ENCODE results near the gene GNG7.
A peak's percentile ranks its signal among the peaks of the same experiment; 100 is the strongest.

The GNG7 gene

DNA sequence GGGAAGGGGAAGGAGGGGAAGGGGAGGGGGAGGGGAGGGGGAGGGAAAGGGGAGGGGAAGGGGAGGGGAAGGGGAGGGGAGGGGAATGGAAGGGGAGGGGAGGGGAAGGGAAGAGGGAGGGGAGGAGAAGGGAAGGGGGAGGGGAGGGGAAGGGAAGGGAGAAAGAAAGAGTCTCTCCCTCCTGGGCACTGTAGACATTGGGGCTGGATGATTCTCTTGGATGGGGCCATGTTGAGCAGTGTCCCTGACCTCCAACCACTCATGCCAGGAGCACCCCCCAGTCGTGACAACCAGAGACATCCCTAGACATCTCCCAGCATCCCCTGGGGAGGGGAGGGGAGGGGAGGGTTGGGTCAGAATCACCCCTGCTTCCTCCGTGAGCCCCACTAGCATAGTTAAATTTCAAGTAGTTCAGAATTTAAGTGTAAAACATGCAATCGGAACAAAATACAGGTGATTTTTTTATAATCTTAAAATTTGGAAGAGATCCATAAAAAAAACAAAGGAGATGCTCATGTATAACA, 64.0 kb downstream of the GNG7 start:
- Histone ChIP-seq H3K36me3 (replicated peaks; ENCODE audit: insufficient read depth, low read length) (no peaks in the 10 kb centered on the region), H3K9me3 (replicated peaks; ENCODE audit: insufficient read depth, low read length) (no peaks in the 10 kb centered on the region), H3K27ac (ENCODE audit: low read length) (no peak overlapping the region), H3K4me2 (ENCODE audit: low read depth, low read length) (no peak overlapping the region), H4K20me1 (ENCODE audit: insufficient read depth, low read length) (no peaks in the 10 kb centered on the region), H2AFZ (ENCODE audit: low read length) (no peak overlapping the region), H3K9me2 (replicated peaks; ENCODE audit: insufficient read depth, low read length) (no peaks in the 10 kb centered on the region), H3K27me3 (replicated peaks; ENCODE audit: insufficient read depth, low read length) (no peaks in the 10 kb centered on the region), H3F3A (ENCODE audit: insufficient read depth, low read length) (0 out of 2 replicates have a peak, but pooled peaks cover 2% of the 10 kb centered on the region), H3K79me2 (ENCODE audit: low read length) (peaks cover 37% of the 10 kb centered on the region), H3K4me1 (ENCODE audit: low read length) (peaks cover 9% of the 10 kb centered on the region), H3K9ac (ENCODE audit: low read length) (no peak overlapping the region), H3K4me3 (ENCODE audit: low read length) (no peak overlapping the region)
- no peak for DNase-seq
- TF ChIP-seq, protein P1, sequence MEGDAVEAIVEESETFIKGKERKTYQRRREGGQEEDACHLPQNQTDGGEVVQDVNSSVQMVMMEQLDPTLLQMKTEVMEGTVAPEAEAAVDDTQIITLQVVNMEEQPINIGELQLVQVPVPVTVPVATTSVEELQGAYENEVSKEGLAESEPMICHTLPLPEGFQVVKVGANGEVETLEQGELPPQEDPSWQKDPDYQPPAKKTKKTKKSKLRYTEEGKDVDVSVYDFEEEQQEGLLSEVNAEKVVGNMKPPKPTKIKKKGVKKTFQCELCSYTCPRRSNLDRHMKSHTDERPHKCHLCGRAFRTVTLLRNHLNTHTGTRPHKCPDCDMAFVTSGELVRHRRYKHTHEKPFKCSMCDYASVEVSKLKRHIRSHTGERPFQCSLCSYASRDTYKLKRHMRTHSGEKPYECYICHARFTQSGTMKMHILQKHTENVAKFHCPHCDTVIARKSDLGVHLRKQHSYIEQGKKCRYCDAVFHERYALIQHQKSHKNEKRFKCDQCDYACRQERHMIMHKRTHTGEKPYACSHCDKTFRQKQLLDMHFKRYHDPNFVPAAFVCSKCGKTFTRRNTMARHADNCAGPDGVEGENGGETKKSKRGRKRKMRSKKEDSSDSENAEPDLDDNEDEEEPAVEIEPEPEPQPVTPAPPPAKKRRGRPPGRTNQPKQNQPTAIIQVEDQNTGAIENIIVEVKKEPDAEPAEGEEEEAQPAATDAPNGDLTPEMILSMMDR (IDR thresholded peaks at IDR 0.05; ENCODE audit: low read length), result no peak
- TF ChIP-seq EZH2 (optimal IDR thresholded peaks at IDR 0.05; ENCODE audit: low read depth, low read length) (no peak), EZH2phosphoT487 (IDR thresholded peaks at IDR 0.05; ENCODE audit: low read length) (no peak)

- Histone ChIP-seq H3K4me2 (ENCODE audit: low read depth, low read length) (peak overlapping the region; percentile 71), H3K36me3 (replicated peaks; ENCODE audit: insufficient read depth, low read length) (no peaks in the 10 kb centered on the region), H3K79me2 (ENCODE audit: low read length) (peaks cover 44% of the 10 kb centered on the region), H3K9me2 (replicated peaks; ENCODE audit: insufficient read depth, low read length) (no peaks in the 10 kb centered on the region), H3K4me3 (ENCODE audit: low read length) (peak overlapping the region; percentile 42), H4K20me1 (ENCODE audit: insufficient read depth, low read length) (no peaks in the 10 kb centered on the region), H3K27me3 (replicated peaks; ENCODE audit: insufficient read depth, low read length) (no peaks in the 10 kb centered on the region), H2AFZ (ENCODE audit: low read length) (peak overlapping the region; percentile 51), H3F3A (ENCODE audit: insufficient read depth, low read length) (0 out of 2 replicates have a peak, but pooled peaks cover 2% of the 10 kb centered on the region), H3K9me3 (replicated peaks; ENCODE audit: insufficient read depth, low read length) (no peaks in the 10 kb centered on the region), H3K9ac (ENCODE audit: low read length) (peak overlapping the region; percentile 36; the same call in 1 of the 2 replicates), H3K27ac (ENCODE audit: low read length) (no peak overlapping the region), H3K4me1 (ENCODE audit: low read length) (peaks cover 9% of the 10 kb centered on the region)
- DNase-seq, result peak; percentile 66
- TF ChIP-seq, protein P1 (IDR thresholded peaks at IDR 0.05; ENCODE audit: low read length), result peak; percentile 96
- TF ChIP-seq EZH2phosphoT487 (IDR thresholded peaks at IDR 0.05; ENCODE audit: low read length), result no peak
Observed at GRCh38 chr19:2636897-2637683, 65.4 kb downstream of the GNG7 start.

GRCh38 chr19:2636141-2636896, 66.2 kb downstream of the GNG7 start:
- H3K79me2 ChIP-seq (ENCODE audit: low read length), result peaks cover 50% of the 10 kb centered on the region
- H3K27me3 ChIP-seq (replicated peaks; ENCODE audit: insufficient read depth, low read length), result no peaks in the 10 kb centered on the region
- no peaks in the 10 kb centered on the region for H4K20me1 ChIP-seq (ENCODE audit: insufficient read depth, low read length)
- H2AFZ ChIP-seq (ENCODE audit: low read length), result no peak overlapping the region
- H3K9me2 ChIP-seq (replicated peaks; ENCODE audit: insufficient read depth, low read length), result no peaks in the 10 kb centered on the region
- no peak overlapping the region for H3K4me3 ChIP-seq (ENCODE audit: low read length)
- DNase-seq, result no peak
- TF ChIP-seq, protein P1 (IDR thresholded peaks at IDR 0.05; ENCODE audit: low read length), result no peak
- TF ChIP-seq EZH2 (optimal IDR thresholded peaks at IDR 0.05; ENCODE audit: low read depth, low read length) (no peak), EZH2phosphoT487 (IDR thresholded peaks at IDR 0.05; ENCODE audit: low read length) (no peak)
- H3K36me3 ChIP-seq (replicated peaks; ENCODE audit: insufficient read depth, low read length), result no peaks in the 10 kb centered on the region
- no peaks in the 10 kb centered on the region for H3K9me3 ChIP-seq (replicated peaks; ENCODE audit: insufficient read depth, low read length)
- H3F3A ChIP-seq (ENCODE audit: insufficient read depth, low read length), result 0 out of 2 replicates have a peak, but pooled peaks cover 2% of the 10 kb centered on the region
- no peak overlapping the region for H3K27ac ChIP-seq (ENCODE audit: low read length)
- H3K4me2 ChIP-seq (ENCODE audit: low read depth, low read length), result peak overlapping the region; percentile 71; the same call in 1 of the 2 replicates
- H3K9ac ChIP-seq (ENCODE audit: low read length), result no peak overlapping the region
- H3K4me1 ChIP-seq (ENCODE audit: low read length), result peaks cover 13% of the 10 kb centered on the region

Data from MM.1S (cell line).